GM06990 (cell line): ENCODE measurements around the gene NAALADL2.

Source experiments
- DNase-seq: peaks from one replicate; pipeline ENCODE4 v3.0.0-alpha.2; 2011; ENCODE audit not compliant: insufficient read length; ENCODE audit errors: extremely low read depth
- H3K27me3 ChIP-seq: replicated peaks from 2 replicates; pipeline ENCODE4 v1.6.0; 2011; ENCODE audit warnings: low read length; ENCODE audit not compliant: control insufficient read depth, insufficient read depth
- H3K36me3 ChIP-seq: 2 replicates; pipeline ENCODE4 v1.5.1; 2011; ENCODE audit warnings: low read length; ENCODE audit not compliant: control insufficient read depth, insufficient read depth
- H3K4me3 ChIP-seq: replicated peaks from 2 replicates; pipeline ENCODE4 v1.5.1; 2011; ENCODE audit warnings: low read depth, mild to moderate bottlenecking, control low read depth, low read length
- CTCF ChIP-seq: IDR thresholded peaks from 2 replicates; pipeline ENCODE4 v1.5.1; 2011; ENCODE audit warnings: low read length, control low read depth, mild to moderate bottlenecking, inconsistent platforms; ENCODE audit not compliant: insufficient read depth, poor library complexity, severe bottlenecking

NAALADL2 gene

GRCh38 chr3:175672119-175672689, 813.1 kb downstream of the NAALADL2 start:
- no peak for DNase-seq
- H3K36me3 ChIP-seq: no peaks in the 10 kb centered on the region
- H3K27me3 ChIP-seq: no peaks in the 10 kb centered on the region
- H3K4me3 ChIP-seq: peak overlapping the region; percentile 14; the same call in 1 of the 2 replicates
- TF ChIP-seq CTCF: no peak

GRCh38 chr3:175679568-175679967, 820.4 kb downstream of the NAALADL2 start:
- Histone ChIP-seq H3K36me3 (no peaks in the 10 kb centered on the region), H3K27me3 (no peaks in the 10 kb centered on the region), H3K4me3 (no peak overlapping the region)
- no peak for TF ChIP-seq CTCF
- DNase-seq: no peak

- no peak overlapping the region for H3K4me3 ChIP-seq
- H3K27me3 ChIP-seq: no peaks in the 10 kb centered on the region
- no peak for DNase-seq
- H3K36me3 ChIP-seq: no peaks in the 10 kb centered on the region
- no peak for TF ChIP-seq CTCF
Measured at GRCh38 chr3:175692256-175692655, 833.1 kb downstream of the NAALADL2 start.

GRCh38 chr3:175695251-175695650, 836.1 kb downstream of the NAALADL2 start:
- DNase-seq: no peak
- TF ChIP-seq CTCF: no peak
- Histone ChIP-seq H3K27me3 (no peaks in the 10 kb centered on the region), H3K4me3 (no peak overlapping the region), H3K36me3 (no peaks in the 10 kb centered on the region)

- TF ChIP-seq CTCF: no peak
- DNase-seq: no peak
- no peaks in the 10 kb centered on the region for H3K27me3 ChIP-seq
- H3K36me3 ChIP-seq: no peaks in the 10 kb centered on the region
- H3K4me3 ChIP-seq: no peak overlapping the region
Measured at GRCh38 chr3:175702956-175703355, 843.8 kb downstream of the NAALADL2 start.
